Astrocyte (in vitro differentiated cells and primary cell): ENCODE results near the gene HCRTR2.

ENCODE experiments used
- EZH2 ChIP-seq: IDR thresholded peaks from 2 replicates; pipeline ENCODE4 v1.6.1; 2012; ENCODE audit warnings: mild to moderate bottlenecking, low read length, inconsistent platforms; ENCODE audit not compliant: insufficient read depth
- TF ChIP-seq, protein P1 (sequence below): IDR thresholded peaks from 2 replicates; pipeline ENCODE4 v1.5.1; 2011; ENCODE audit warnings: low read depth, mild to moderate bottlenecking, inconsistent platforms, low read length, moderate library complexity; ENCODE audit not compliant: insufficient read depth

DNA sequence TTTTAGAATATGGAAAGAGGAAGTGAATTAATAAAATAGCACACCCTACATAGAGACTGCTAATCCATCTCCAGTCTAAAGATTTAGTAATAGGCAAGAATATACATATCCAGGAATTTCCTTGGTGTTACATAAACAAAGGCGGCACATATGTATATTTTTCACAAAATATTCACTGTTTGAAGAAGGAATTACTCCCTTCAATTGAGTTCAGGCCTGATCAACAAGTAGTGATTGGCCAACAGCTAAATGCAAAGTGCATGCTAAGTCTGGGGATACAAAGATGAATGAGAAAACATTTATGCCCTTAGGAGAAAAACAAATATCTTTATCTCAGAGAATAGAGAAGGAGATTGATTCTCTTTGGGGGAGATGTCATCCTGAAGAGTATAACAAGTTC lies 6.5 kb upstream of the HCRTR2 start:
- no peak for TF ChIP-seq EZH2
- TF ChIP-seq, protein P1, sequence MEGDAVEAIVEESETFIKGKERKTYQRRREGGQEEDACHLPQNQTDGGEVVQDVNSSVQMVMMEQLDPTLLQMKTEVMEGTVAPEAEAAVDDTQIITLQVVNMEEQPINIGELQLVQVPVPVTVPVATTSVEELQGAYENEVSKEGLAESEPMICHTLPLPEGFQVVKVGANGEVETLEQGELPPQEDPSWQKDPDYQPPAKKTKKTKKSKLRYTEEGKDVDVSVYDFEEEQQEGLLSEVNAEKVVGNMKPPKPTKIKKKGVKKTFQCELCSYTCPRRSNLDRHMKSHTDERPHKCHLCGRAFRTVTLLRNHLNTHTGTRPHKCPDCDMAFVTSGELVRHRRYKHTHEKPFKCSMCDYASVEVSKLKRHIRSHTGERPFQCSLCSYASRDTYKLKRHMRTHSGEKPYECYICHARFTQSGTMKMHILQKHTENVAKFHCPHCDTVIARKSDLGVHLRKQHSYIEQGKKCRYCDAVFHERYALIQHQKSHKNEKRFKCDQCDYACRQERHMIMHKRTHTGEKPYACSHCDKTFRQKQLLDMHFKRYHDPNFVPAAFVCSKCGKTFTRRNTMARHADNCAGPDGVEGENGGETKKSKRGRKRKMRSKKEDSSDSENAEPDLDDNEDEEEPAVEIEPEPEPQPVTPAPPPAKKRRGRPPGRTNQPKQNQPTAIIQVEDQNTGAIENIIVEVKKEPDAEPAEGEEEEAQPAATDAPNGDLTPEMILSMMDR, result no peak
